SW 1271 (cell line): Measurements from ENCODE around the gene IGSF6.
"Not testable (repeated sequence)": the region's sequence is repeated elsewhere in the genome, so short reads cannot be mapped to it uniquely, and the experiment has no call there.

Experiments
- DNase-seq, 2 experiments: peaks; one replicate each; lab custom pipeline; 2025; lab: John Stamatoyannopoulos, UW

IGSF6 gene

DNA sequence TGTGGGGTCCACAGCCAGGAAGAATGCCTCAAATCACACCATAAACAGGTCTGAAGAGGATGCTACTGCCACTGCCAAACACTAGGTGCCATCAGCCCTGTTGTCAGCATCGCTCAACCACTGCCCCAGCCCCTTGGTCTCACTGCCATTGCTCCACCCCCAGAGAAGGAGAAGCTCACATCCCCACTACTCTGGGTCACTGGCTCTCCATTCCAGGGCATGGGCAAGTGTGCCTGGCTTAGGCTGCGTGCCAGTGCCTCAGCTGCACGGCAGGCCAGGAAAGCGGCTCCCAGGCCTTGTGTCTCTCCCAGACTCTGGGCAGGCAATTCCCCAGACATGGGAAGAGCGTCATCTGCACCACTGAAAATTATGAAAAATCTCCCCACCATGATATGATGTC is 1.2 kb upstream of the IGSF6 start:
- no peak for DNase-seq

DNA sequence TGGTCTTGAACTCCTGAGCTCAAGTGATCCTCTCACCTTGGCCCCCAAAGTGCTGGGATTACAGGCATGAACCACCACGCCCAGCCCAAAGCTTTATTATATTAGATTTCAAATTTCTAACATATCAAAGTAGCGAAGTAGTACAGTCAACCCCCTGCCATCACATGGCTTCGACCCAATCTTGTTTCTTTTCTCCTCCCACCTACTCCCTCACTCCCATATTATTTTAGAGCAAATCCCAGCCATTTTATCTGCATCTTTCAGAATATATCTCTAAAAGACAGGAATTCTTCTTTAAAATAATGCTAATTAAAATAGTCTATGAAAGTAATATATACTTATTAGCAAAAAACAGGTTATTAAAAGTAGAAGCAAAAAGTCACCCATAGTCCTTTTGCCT is 893 bp downstream of the IGSF6 start:
- DNase-seq = no peak

DNA sequence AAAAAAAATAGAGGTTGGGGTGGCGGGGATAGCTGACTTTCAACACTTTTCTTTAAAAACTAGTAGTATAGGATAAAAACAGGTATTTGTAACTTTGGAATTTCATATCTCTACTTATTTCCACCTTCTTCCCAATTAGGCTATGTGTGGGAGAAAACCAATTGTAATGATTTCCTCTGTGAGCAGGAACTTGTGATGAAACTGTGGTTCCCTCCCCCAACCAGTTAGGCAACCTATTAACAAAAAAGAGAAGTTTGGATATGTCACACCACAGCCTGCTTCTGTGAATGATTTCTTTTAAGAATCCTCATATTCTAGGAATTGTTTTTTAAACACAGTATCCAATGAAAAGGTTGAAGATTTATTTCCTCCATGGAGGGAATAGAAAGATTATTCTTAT is 1.9 kb downstream of the IGSF6 start:
- no peak for DNase-seq

DNA sequence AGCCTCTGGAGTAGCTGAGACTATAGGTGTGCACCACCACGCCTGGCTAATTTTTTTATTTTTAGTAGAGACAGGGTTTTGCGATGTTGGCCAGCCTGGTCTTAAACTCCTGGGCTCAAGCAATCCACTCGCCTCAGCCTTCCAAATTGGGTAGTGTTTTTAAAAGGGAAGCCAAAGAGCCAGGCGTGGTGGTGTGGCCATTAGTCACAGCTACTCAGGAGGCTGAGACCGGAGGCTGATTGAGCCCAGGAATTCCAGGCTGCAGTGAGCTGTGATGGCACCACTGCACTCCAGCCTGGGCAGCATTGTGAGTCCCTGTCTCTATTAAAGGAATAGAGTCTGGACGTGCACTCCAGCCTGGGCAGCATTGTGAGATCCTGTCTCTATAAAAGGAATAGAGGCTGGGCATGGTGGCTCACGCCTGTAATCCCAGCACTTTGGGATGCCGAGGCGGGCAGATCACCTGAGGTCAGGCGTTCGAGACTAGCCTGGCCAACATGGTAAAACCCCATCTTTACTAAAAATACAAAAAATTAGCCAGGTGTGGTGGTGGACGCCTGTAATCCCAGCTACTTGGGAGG is 2.5 kb downstream of the IGSF6 start:
- not testable (repeated sequence) for DNase-seq

DNA sequence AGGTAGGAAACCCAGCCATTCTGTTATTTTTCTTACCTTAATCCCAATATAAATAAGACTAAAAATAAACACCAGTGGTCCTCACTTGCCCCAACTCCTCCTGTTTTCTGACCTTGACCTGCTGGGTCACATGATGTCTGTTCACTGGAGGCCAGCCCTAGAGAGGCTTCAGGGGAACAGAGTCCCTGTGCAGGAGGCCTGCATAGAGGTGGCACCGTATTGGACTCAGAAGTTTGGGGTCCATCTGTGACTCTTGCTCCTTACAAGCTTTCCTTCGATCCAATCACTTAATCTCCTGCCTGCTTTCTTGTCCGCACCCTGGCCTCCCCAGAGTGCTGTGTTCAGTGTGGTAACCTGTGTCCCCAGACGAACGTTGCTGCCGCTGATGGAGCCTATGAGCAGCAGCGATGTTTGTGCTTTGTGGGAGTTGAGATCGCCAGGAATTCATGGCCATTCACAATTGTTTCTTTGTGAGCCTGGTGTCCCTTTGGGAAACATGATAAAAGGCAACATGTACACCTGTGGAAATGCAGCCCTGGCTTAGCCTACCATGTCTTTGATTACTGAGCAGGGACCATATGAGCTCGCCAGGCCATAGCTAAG is 4.7 kb downstream of the IGSF6 start:
- no peak for DNase-seq

DNA sequence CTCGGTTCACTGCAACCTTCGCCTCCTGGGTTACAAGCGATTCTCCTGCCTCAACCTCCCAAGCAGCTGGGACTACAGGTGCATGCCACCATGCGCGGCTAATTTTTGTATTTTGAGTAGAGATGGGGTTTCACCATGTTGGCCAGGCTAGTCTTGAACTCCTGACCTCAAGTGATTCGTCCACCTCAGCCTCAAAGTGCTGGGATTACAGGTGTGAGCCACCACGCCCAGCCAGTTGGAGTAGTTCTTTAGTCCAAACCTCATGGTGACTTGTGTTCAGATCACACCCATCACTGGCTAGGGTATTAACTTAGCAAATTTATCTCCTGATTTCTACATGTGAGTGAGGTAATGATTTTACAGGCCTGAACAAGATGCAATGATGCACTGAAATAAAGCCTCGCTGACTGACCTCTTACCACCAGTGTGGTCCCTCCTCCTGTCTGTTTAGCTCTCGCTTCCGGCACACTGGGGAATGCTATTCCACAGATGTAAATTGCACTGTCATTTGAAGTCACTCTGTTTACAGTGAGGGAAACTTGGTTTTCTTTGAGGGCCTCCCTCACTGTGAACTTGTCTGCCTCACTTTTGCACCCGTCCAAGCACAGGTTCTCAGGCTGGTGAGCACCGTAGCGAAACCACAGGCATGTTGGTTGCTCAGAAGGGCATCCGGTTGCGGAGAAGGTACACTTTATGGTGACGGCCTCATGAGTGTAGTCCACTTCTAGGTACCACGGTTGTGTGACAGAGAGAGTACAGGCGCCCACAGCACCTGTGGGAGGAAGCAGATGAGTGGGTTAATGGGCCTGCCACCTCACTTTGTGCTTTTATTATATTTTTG is 5.5 kb downstream of the IGSF6 start:
- no peak for DNase-seq

DNA sequence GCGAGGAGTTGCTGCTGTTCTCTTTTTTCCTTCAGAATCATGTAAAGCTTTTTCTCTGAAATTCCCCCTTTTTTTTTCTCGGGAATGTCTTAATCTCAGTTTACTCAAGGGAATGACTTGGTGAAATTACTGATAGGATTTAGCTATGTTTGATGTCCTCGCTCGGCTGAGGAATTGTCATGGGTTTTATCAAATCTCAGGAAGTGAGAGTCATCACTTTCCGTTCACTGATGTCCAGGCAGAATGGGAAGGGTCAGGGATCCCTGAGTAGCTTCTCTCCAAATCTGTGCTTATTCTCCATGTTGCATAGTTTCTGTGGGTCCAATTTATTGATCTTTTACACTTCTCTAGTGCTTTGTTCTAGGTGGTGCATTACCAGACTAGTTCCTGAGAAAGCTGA is 6.3 kb downstream of the IGSF6 start:
- DNase-seq = no peak

DNA sequence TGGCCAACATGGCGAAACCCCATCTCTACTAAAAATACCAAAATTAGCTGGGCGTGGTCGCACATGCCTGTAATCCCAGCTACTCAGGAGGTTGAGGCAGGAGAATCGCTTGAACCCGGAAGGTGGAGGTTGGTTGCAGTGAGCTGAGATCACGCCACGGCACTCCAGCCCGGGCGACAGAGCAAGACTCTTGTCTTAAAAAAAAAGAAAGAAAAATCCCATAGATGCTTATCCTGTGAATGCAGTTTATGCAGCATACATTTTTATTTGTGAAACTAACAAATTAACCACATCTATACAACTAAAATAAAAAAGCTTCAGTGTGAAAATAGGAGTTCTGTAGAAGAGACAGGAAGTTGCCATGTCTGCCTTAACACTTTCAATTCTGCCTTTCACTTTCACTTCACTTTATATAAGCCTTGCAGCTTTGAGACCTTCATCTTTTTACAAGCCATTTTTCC is 7.1 kb downstream of the IGSF6 start:
- no peak for DNase-seq

DNA sequence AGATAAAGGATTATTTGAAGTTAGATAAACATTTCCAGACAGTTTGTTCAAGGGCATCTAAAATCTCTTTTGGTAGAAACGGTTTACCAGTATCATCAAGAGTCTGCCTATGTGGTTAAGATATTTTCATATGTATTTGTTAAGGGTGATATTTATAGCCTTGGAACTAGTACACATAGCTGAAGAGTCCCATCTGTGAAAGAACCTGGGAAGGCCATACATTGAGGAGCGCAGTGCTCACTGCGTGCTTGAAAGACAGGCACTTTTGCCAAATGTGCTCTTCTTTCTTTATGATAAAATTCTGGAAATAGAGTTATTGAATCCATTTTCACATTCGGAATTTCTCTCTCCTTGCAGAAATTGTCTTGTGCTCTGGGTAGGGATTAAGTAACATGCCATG is 7.7 kb downstream of the IGSF6 start:
- no peak for DNase-seq

DNA sequence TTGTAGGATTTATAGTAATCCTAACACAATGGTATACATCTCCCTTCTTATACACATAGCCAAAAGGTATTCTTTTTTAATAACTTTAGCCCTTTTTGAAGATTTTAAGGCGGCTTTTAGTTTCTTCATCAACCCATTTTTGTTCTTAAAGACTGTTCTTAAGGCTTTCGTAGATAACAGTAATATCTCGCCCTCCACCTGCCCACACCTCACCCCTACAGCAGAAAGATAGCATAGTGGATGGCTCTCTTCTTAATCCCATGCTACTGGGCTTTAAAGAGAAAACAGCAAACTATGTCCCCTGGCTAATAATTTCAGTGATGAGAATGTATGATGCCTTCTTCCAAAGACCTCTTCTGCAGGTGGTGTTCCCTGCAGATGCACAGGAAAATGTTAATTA is 8.6 kb downstream of the IGSF6 start:
- DNase-seq = no peak

DNA sequence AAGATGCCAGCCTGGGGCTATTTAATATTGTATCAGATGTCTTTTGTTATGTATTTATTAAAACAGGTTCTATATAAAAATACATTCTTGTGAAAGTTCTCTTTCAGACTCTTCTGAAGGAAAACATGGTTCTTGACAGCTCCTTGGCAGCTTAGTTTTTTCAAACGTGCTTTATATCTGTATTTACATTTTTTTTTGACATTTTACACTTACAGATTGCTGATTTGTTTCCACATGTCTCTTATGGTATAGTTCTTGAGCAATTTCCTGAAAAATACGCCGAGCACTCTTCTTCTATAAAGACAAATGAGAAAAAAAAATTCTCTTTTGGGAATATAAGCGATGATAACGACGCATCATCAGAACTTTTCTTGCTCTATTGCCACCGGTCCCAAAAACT is 9.5 kb downstream of the IGSF6 start:
- no peak for DNase-seq

DNA sequence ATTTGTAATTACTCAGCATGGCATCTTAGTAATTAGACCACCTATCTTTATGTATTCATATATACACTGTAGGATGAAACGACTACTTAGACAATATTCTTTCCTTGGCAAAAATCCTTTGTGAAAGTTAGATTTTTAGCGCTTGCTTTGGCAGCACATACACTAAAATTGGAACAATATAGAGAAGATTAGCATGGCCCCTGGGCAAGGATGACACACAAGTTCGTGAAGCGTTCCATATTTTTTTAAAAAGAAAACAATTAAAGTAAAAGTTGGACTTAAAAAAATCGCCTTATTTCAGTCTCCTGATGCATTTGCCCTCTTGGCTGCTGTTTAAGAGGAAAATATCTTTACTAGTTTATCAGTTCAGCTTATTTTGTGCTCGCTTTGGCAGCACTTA is 10.5 kb downstream of the IGSF6 start:
- DNase-seq = no peak

DNA sequence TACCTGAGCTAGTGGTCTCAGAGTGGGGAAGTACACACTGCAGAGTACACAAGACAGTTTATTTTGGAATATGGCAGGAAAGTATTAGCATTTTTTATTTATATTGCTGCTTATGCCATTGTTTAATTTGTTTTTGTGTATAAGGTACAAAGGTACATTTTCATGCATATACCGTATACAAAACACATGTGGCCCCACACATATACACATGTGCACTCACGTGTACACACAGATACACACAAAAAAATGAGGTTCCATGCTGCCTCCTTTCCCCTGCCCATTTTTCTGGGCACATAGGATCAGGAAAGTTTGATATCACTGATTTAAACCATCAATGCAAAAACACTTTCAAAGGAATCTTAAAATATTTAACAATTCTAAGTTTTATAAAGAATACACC is 12.9 kb downstream of the IGSF6 start:
- no peak for DNase-seq

DNA sequence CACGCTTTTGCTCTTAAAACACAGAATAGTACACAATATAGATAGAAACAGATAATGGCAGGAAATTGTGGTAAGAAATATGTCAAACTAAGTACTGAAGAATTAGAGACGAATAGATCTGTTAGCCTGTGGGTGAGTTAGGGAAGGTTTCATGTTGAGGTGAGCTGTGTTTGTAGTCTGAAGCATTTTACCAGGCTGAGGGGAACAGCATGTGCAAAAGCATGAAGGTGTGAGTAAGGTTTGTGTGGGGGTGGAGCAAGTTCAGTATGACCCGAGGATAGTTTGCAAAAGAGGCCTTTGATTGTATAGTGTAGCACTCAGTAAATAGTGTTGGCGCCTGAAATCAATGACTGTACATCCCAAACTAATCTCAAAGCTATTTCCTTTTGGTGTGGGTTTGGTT is 13.8 kb downstream of the IGSF6 start:
- DNase-seq = peak; percentile 22 to 50

DNA sequence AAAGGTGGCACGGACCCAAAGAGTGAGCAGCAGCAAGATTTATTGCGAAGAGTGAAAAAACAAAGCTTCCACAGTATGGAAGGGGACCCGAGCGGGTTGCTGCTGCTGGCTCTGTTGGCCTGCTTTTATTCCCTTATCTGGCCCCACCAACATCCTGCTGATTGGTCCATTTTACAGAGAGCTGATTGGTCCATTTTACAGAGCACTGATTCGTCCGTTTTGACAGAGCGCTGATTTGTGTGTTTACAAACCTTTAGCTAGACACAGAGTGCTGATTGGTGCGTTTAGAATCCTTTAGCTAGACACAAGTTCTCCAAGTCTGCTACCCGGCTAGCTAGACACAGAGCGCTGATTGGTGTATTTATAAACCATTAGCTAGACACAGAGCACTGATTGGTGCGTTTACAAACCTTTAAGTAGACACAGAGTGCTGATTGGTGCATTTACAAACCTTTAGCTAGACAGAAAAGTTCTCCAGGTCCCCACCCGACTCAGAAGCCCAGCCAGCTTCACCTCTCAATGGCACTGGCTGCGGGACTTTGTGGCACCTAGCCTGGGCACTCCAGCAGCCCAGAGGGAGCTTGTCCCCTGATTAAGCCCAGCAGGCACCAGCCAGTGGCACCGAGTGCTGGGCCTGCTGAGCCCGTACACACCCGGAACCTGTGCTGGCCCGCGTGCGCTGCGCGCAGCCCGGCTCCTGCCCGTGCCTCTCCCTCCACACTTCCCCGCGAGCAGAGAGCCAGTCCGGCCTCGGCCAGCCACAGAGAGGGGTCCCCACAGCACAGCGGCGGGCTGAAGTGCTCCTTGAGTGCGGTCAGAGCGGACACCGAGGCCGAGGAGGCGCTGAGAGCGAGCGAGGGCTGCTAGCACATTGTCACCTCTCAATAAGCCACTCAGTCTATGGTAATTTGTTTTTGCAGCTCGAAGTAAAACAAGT is 15.1 kb downstream of the IGSF6 start:
- DNase-seq = no peak

DNA sequence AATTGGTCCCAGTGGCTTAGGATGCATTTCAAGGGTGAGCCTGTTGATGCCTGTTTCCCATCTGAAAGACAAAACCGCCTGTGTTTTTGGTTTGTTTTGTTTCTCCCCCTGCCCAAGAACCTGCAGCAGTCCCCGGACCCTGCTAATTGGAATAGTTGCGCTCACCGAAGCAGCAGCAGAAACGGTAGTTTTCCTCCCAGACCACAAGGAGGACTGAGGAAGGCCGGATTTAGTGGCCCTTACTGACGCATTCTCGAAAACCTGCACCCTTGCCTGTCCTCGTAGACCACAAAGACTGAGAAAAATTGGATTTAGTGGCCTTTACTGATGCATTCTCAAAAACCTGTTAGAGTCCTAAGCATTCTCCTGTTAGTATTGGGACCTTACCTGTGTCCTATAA is 16.7 kb downstream of the IGSF6 start:
- DNase-seq = not testable (repeated sequence)

DNA sequence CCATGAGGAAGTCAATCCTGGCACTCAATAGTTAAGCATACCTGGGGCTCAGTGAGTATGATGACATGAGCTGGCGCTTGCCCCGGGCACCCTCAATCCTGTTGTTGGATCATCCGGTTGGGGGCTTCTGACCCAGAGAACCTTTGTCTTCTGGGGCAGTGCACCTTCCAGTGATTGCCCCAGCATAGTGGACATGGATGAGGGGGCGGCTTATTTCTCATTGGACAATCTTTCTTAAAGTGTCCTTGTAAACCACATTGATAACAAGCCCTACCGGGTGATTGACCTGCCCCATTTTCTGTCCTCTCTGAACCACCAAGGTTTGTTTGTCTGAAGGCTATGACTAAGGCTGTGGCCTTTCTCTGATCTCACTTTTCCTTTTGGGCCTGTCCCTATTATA is 18.2 kb downstream of the IGSF6 start:
- DNase-seq = no peak

DNA sequence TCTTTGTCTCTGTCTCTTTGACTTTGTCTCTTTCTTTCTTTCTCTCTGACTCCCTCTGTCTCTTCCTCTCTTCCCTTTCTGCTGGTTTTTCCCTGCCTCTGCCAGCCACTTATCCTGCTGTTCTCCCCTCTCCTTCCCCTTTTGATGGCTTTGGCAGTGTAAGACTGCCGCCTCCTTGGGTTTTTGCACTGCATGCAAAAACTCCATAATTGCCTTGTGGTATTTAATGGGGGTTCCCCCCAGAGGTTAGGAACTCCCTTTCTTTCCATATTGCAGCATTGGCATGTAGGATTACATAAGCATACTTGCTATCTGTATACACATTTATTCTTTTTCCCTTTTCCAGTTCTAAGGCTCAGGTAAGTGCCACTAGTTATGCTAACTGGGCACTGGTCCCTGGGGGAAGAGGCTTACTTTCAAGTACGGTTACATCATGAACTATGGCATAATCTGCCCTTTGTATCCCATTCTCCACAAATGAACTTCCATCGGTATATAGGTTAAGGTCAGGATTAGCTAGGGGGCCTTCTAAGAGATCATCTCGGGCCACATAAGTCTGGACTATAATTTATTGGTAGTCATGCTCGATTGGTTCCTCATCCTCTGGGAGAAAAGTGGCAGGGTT is 20.3 kb downstream of the IGSF6 start:
- not testable (repeated sequence) for DNase-seq

DNA sequence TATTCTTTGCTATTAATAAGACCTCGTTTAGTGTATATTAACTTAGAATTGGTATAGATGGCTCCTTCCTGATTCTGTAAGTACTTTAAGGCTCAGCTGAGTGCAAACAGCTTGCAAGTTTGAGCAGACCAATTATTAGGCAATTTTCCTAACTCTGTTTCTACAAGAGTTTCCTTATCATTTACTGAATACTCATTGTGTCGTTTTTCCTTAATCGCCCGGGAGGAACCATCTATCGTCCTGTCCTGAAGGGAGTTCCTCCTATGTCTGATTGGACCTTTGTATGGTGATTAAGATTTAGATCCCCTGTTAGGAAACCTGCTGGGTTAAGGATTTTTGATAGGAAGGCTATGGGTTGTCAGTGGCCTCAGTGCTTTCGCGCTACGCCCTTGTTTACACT is 21.0 kb downstream of the IGSF6 start:
- not testable (repeated sequence) for DNase-seq

DNA sequence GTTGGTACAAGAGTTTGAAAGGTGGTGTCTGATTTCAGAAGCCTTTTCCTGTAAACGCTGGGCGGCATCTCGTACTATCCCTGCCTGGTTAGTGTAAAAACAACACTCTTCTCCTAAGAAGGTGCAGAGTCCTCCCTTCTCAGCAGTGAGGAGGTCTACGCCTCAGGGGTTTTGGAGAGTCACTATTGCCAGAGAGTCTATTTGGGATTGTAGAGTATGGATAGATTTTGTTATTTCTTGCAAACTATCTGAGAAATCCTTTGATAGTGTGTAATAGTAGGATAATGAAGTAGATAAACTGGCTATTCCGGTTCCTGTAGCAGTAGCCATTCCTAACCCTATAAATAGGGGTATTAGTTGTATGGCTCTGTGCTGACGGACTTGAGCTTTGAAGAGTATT is 21.5 kb downstream of the IGSF6 start:
- DNase-seq = not testable (repeated sequence)

DNA sequence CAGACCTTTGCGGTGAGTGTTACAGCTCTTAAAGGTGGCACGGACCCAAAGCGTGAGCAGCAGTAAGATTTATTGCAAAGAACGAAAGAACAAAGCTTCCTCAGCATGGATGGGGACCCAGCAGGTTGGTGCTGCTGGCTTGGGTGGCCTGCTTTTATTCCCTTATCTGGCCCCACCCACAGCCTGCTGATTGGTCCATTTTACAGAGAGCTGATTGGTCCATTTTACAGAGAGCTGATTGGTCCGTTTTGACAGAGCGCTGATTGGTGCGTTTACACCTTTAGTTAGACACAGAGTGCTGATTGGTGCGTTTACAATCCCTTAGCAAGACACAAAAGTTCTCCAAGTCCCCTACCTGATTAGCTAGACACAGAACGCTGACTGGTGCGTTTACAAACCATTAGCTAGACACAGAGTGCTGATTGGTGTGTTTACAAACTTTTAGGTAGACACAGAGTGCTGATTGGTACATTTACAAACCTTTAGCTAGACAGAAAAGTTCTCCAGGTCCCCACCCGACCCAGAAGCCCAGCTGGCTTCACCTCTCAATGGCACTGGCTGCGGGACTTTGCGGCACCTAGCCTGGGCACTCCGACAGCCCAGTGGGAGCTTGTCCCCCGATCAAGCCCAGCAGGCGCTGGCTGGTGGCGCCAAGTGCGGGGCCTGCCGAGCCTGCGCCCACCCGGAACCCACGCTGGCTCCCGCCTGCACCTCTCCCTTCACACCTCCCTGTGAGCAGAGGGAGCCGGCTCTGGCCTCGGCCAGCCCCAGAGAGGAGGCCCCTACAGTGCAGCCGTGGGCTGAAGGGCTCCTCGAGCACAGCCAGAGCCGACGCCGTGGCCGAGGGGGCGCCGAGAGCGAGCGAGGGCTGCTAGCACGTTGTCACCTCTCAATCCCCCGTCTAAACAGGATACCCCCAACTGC is 22.5 kb downstream of the IGSF6 start:
- not testable (repeated sequence) for DNase-seq
